Activated CD8-positive, alpha-beta memory T cell treated with anti-CD3 and anti-CD28 coated beads for 36 hours (primary cell): ENCODE measurements around the gene EPS15. TPM values are rescaled to one million over a fixed set of nuclear protein-coding genes. Genes with fewer than 3 reads are reported as not detected.
"Not testable (repeated sequence)": the region's sequence is repeated elsewhere in the genome, so short reads cannot be mapped to it uniquely, and the experiment has no call there.

Experiments used
- CTCF ChIA-PET: fragments of 350-600 bp; sonication (Branson Sonifier 250); formaldehyde crosslinking; loops from one replicate; lab custom pipeline; 2021; ENCODE audit warnings: antibody characterized with exemption; lab: Charles Lee
- POLR2A ChIA-PET: fragments of 350-600 bp; sonication (Branson Sonifier 250); formaldehyde crosslinking; loops from one replicate; lab custom pipeline; 2021; ENCODE audit warnings: antibody characterized with exemption; lab: Charles Lee
- total RNA-seq, 2 experiments: library from RNA; stranded (reverse); gene quantifications; one replicate each; pipeline ENCODE4 v1.2.3, GENCODE V29; 2021

Gene EPS15
- total RNA-seq, 2 experiments from 2014 or later: 93.5 to 95.5 TPM

GRCh38 chr1:51549901-51550300 lies 30.8 kb upstream of the EPS15 start:
- POLR2A ChIA-PET: no interaction called here
- CTCF ChIA-PET: no interaction called here

- CTCF ChIA-PET: no interaction called here
- POLR2A ChIA-PET: no interaction called here
Observed at GRCh38 chr1:51549016-51549619, 30.1 kb upstream of the EPS15 start.

- ChIA-PET POLR2A (no interaction called here), CTCF (no interaction called here)
Observed at GRCh38 chr1:51543858-51544257, 24.8 kb upstream of the EPS15 start.

- CTCF ChIA-PET: no interaction called here
Observed at GRCh38 chr1:51542158-51542953, 23.3 kb upstream of the EPS15 start.

GRCh38 chr1:51541313-51542050 lies 22.4 kb upstream of the EPS15 start:
- CTCF ChIA-PET: no interaction called here
- POLR2A ChIA-PET: interaction anchor here (0.7 kb wide), 1 partner anchor 39 kb away, joined by 4 read pairs; no protein-coding TSS in a partner anchor

More at GRCh38 chr1:51542158-51542953, 23.3 kb upstream of the EPS15 start:
- POLR2A ChIA-PET: interaction anchor here (0.7 kb wide), 1 partner anchor 39 kb away, joined by 4 read pairs; no protein-coding TSS in a partner anchor

- ChIA-PET CTCF (no interaction called here), POLR2A (no interaction called here)
Observed at GRCh38 chr1:51537568-51537967, 18.5 kb upstream of the EPS15 start.

GRCh38 chr1:51535006-51535592 lies 16.0 kb upstream of the EPS15 start:
- ChIA-PET POLR2A (no interaction called here), CTCF (interaction anchor here (0.6 to 1.2 kb wide), 3 partner anchors 9 to 112 kb away, joined by 3 read pairs; no protein-coding TSS in a partner anchor)

- ChIA-PET CTCF (no interaction called here), POLR2A (interaction anchor here (0.7 kb wide), 1 partner anchor 38 kb away, joined by 4 read pairs; no protein-coding TSS in a partner anchor)
Observed at GRCh38 chr1:51534447-51534846, 15.4 kb upstream of the EPS15 start.

- ChIA-PET CTCF (interaction anchor here (0.7 kb wide), 1 partner anchor 62 kb away, joined by 3 read pairs; no protein-coding TSS in a partner anchor), POLR2A (no interaction called here)
Observed at GRCh38 chr1:51532853-51533252, 13.8 kb upstream of the EPS15 start.

- POLR2A ChIA-PET, CTCF ChIA-PET: not testable (repeated sequence)
Observed at GRCh38 chr1:51530447-51530846, 11.4 kb upstream of the EPS15 start.

- ChIA-PET POLR2A (interaction anchor here (0.5 kb wide), 1 partner anchor 9 kb away, joined by 3 read pairs; no protein-coding TSS in a partner anchor), CTCF (interaction anchor here (0.8 kb wide), 1 partner anchor 8 kb away, joined by 3 read pairs; no protein-coding TSS in a partner anchor)
Observed at GRCh38 chr1:51527144-51527543, 8.1 kb upstream of the EPS15 start.

- ChIA-PET POLR2A (no interaction called here), CTCF (interaction anchor here (0.8 kb wide), 1 partner anchor 9 kb away, joined by 3 read pairs; no protein-coding TSS in a partner anchor)
Observed at GRCh38 chr1:51526248-51526647, 7.2 kb upstream of the EPS15 start.

GRCh38 chr1:51525295-51525694 lies 6.2 kb upstream of the EPS15 start:
- ChIA-PET CTCF (no interaction called here), POLR2A (no interaction called here)

- ChIA-PET POLR2A (no interaction called here), CTCF (no interaction called here)
Observed at GRCh38 chr1:51524817-51525216, 5.8 kb upstream of the EPS15 start.

GRCh38 chr1:51523931-51524330 lies 4.9 kb upstream of the EPS15 start:
- CTCF ChIA-PET: no interaction called here
- POLR2A ChIA-PET: no interaction called here

- ChIA-PET CTCF (no interaction called here), POLR2A (interaction anchor here (2.1 kb wide), 1 partner anchor 14 kb away, joined by 10 read pairs; no protein-coding TSS in a partner anchor)
Observed at GRCh38 chr1:51520700-51521248, 1.7 kb upstream of the EPS15 start.

- CTCF ChIA-PET: interaction anchor here (1.3 kb wide), 1 partner anchor 31 kb away, joined by 3 read pairs; no protein-coding TSS in a partner anchor
Observed at GRCh38 chr1:51519865-51520699, 1.0 kb upstream of the EPS15 start.

More at GRCh38 chr1:51519865-51520699, 1.0 kb upstream of the EPS15 start:
- POLR2A ChIA-PET: interaction anchor here (0.6 to 2.1 kb wide), 4 partner anchors 11 to 66 kb away, joined by 3 to 12 read pairs (median 8); no protein-coding TSS in a partner anchor
